ENCODE measurements around the gene CERS6.
A peak's percentile ranks its signal among the peaks of the same experiment; 100 is the strongest.
"Not testable (repeated sequence)": the region's sequence is repeated elsewhere in the genome, so short reads cannot be mapped to it uniquely, and the experiment has no call there.

Gene CERS6

DNA sequence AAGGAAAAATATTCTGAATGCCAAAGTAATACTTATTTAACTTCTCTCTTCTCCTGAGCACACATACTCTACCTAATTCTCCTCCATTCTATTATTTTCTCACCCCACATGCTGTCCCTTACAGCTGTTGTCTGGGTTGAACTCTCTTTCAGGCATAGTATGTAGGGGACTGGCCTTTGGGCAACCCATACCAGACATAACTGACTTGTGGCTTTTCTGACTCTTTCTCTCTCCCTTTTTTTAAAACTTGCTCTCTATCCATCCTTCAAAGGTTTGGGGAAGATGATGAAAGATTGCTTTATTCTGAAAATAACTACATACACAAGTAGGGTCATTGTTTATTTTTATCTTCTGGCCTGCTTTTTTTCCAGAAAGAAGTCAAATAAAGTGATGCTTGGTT lies 276.4 kb downstream of the CERS6 start:
- no peak for DNase-seq (ENCODE audit: low spot score)

DNA sequence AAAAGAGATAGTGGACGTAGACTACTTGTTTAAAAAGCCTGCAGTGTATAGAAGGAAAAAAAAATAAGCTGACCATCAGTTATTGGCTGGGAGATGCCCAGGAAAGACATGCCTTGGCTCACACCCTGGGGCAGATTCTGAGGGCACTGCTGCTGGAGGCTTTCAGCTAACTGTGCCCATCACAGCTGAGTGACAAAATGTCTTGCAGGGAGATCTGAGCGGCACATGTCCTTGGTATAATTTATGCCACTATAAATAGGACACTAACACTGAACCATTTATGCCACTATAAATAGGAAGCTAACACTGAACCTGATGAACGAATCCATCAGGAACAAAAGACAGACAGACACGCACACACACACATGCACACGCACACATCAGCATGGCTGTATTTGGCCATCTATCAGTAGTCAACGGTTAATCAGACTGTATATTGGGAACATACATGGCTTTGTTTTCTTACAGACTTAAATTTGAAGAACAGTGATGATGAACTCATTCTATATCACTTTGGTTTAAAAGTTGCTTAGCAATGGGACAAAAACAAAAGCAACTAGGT lies 278.2 kb downstream of the CERS6 start:
- DNase-seq (ENCODE audit: low spot score), result no peak

DNA sequence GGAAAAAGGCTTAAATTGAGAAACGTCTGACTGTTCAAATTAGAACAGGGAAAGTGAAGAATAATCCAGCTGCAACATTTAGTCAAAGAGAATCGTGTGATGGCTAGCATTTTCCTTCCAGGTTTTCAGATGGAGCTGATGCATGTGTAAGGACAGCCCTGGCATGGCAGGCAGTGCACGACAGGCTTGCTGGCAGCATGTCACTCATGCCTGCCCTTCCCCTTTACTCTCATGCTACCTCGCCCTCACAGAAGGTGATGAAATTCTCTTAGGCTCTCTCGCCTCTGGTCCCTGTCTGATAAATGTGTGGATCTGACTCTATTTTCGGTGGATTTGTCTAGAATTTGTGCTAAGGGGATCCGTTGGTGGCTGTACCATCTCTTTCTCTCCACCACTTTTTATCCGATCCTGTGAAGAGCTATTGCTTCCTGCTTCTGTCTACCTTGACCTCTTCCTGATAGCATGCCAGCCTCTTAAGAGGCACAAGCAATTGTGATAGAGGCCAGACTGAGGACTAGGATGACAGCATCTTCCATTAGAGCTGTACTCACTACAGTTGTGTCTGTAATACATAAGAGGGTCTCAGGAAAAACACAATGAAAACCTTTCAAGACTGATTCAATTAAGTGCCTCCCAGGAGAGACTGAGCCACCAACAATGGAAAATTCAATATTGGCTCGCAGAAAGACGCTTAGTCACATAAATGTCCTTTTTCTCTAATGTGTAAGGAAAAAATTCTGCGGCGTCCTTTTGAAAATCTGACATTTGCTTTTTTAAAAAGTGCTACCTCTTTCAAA lies 280.8 kb downstream of the CERS6 start:
- no peak for DNase-seq (ENCODE audit: low spot score)

DNA sequence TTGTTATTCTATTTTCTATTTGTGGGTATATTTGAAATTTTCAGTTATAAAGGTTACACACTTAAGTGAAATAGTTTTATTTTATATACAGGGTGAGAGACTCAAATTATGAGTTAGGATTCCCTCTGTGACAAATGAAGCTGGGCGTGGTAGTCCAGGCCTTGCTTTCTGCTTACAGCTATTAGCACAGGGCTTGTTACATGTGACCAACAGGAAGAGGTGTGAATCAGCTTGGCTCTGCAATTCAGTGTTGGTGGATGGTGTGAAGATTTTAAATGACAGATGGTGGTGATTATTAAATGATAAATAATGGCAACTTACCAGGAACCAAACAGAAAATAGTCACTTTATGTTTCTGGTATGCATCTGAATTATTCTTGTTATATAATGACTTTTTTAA lies 282.0 kb downstream of the CERS6 start:
- no peak for DNase-seq (ENCODE audit: low spot score)

DNA sequence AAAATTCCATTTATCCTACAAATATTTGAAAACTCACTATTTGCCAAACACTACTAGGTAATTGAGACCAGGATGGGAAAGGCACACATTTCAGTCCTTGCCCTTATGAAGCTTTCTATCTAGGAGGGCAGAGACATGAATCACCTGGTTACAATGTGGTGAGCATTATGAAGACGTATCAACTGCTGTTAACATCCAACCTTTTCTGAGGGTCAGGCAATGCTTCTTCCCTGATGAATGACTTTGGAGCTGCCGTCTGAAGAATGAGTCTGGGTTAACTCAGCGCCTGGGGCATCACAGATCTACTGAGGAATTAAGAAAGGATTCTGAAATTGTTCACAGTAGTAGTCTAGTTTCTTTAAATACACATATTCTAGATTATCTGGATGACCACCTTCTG lies 284.3 kb downstream of the CERS6 start:
- DNase-seq (ENCODE audit: low spot score), result no peak

DNA sequence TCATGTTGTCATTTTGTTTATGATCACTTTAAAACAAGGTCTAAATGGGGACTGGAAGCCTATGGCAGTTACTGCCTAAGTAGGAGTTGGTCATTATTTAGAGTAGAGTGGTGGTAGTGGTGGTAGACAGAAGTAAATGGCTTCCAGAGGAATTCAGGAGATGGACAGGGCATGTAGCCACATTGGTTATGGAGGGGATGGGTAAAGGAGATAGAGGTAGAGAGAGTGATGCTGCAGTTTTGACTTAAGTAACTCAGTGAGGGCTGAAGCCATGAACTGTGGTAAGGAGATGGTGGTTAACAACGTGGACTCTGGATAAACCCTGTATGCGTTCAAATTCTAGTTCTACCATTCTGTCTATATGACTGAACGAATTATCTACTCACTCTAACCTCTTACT lies 284.7 kb downstream of the CERS6 start:
- no peak for DNase-seq (ENCODE audit: low spot score)

DNA sequence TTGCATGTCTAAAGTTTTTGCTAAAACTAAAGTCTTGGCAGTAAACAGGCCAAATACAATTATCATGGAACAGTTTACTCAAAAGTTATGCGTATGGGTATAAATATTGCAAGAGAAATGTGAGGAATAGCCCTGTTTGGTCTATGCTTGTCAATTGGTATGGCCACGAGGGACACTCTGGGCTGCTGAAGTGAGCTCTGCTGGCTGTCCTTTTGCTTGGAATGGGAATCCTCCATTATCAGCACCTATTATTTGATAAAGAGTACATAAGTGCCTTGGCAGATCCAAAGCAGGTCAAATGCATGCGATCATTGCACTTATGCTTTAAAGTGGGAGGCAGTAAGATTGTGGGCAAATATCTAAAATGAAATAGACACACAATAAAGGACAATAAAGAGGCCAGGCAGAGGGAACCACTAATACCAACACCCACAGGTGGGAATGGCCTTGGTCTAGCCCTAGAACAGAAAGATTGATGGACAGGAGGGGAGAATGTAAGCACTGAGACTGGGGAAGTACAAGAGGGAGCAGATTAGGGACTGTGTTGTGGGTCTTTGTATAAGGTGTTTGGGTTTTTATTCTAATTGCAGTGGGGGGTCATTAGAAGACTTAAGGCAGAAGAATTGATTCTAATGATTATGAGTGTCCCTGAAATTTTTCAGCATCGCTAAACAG lies 286.3 kb downstream of the CERS6 start:
- DNase-seq (ENCODE audit: low spot score), result no peak

DNA sequence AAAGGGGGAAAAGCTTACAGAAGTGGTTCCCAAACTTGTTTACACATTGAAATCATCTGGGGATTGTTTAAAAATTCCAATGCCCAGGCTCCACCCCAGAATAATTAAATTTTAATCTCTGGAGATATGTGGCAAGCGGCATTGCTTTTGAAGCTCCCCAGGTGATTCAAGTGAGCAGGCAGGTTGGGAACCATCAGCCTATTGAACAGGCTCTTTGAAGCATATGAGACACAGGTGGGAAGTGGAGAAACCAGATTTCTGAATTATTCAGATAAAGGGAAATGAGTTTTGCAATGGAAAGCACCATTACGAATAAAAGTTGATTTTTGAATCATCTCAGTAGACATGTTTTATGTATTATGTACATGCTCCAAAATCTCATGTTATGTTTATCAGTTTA lies 288.8 kb downstream of the CERS6 start:
- no peak for DNase-seq (ENCODE audit: low spot score)

DNA sequence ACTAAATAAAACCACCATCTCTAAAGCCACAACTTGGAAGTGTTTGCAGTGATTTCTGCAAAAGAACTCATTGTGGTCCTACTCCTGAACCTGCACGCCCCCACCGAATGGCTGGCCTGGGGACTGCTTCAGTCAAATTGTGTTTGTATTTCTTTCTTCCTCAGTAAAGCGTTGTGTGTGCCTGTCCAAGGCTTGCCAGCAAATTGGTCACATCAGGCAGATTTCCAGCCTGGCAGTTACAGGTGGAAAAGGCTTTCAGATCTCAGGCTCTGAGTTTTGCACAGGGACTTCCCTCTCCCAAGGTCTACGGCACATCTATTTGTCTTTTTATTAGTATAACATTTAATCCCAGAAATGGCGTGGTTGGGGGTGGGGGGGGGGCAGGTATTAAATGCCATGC lies 292.4 kb downstream of the CERS6 start:
- DNase-seq (ENCODE audit: low spot score), result no peak

DNA sequence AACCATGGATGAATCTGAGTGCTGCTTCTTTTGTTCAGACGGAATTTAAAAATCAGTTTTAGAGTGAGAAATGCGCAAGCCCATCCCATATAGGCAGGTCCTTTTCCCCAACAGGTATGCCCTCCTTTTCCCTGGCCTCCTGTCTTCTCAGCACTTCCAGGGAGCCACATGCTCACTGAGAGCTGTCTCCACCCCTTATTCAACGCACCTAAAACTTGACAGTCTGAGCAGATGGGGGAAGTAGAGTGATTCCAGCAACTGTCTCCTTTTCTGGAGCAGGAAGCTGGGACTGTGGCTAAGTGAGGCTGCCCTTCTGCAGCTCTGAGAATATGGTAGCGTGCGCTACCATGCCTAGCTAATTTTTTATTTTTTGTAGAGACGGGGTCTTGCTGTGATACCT lies 293.2 kb downstream of the CERS6 start:
- no peak for DNase-seq (ENCODE audit: low spot score)

DNA sequence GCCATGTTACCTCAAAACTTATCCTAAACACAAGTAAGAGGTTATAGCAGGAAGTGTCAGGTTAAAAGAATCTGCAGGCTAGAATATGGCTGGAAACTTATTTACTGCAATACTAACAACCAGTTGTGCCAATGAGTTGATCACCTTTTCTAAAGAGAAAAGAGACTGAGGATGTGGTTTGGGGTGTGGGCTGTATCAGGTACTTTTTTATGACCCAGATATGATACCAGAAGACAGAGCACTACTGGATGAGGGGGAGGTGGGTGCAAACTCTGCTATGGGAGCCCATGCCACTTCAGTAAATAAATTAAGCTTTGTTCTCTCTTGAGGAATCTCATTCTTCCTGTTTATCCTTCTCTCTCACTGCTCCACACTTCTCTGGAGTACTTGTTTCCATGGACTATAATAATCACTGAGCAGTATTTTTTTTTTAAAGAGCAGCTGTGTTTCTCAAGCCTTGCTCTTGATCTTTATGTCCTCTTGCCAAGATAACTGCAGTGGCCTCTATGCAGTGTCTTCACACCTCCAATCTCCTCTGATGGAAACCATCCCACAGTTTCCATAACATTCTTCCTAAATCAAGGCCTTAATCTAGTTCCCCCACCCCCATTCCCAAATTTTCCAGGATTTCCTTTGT lies 295.1 kb downstream of the CERS6 start:
- no peak for DNase-seq (ENCODE audit: low spot score)

DNA sequence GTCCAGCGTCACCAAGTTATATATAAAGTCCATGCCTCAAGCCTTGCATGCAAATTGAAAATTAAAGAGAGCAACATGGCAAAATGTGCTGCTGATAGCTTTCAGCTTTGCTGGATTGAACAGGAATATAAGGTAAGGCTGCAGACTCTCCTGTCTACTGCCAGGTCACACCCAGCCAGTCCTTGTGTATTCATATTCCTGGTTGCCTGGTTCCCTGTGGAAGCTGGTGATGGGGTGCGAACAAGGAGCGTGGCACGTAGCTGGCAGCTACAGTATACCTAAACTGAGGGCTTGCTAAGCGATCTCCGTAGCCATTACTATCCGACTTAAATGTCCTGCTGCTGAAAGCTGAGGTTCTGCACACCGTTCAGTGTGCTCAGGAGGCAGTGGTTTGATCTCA lies 296.3 kb downstream of the CERS6 start:
- DNase-seq (ENCODE audit: low spot score), result no peak

DNA sequence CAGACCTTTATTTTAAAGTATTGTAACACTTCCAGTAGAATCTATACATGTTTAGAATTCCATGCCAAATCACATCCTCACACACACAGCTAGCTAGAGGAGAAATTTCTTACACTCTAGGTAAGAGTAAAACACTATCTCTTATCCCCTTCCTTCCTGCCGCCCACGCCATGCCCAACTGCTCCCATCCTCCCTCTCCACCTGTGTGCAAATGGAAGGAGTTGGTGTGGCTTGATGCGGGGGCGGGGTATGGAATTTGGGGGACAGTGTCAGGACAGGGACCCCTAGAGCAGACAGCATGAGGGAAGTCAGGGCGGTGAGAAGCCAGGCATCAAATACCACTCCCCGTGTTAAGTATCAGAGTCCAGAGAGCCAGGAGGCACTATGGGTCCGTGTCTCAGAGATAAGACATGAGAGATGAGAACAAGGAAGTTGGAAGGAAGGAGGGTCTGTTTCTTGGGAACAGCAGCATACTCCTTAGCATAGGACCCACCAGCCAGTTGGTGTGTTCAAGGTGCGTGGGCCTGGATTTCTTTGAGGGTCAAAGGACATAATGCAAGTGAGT lies 297.8 kb downstream of the CERS6 start:
- no peak for DNase-seq (ENCODE audit: low spot score)

DNA sequence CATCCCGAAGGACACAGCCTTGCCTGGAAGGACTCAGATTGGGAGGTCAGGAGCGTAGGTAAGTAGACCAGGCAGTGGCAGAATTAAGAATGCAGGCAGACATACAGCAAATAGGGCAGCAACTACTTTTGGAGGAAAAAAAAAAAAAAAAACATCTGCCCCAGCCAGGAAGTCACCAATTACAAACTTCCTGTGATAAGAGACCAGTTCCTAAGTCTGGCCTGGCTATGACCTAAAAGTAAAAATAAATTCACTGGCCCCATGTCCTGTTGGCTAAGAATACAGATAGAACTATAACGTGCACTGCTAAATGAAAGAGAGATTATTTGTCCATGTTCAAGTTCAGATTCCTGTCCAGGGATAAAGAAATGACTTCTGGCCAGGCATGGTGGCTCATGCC lies 301.2 kb downstream of the CERS6 start:
- no peak for DNase-seq (ENCODE audit: low spot score)

DNA sequence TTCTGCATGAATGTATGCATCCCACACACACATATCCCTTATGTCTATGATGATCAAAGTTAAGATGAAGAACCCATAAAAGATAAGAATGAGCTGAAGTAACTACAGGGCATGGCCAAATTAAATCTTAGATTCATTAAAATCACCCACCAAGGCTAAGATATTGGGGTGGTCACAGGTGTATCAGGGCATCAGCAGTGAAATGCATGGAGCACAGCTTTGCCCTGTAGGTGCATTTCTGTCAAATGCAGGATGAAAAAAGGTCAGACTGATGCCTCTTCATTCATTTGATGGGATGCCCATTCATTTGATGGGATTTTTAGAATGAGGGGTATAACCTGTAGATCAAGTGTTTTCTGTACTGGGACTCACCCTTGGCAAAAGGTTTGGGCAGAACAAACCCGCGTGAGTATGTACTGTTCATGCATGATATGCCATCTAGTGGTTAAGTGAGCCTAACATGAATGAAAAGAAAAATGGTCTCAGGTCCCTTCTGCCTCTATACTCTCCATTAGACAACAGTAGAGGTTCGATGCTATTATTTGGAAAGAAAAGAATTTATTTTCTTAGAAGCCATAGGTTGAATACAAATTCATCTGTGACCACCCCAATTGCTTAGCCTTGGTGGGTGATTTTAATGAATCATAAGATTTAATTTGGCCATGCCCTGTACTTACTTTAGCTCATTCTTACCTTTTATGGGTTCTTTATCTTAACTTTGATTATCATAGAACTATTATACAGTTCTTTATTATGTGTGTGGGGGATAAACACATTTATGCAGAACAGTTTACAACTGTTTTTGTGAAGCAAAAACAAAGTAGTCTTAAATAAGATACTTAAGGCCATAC lies 303.1 kb downstream of the CERS6 start:
- DNase-seq (ENCODE audit: low spot score), result peak; percentile 32

DNA sequence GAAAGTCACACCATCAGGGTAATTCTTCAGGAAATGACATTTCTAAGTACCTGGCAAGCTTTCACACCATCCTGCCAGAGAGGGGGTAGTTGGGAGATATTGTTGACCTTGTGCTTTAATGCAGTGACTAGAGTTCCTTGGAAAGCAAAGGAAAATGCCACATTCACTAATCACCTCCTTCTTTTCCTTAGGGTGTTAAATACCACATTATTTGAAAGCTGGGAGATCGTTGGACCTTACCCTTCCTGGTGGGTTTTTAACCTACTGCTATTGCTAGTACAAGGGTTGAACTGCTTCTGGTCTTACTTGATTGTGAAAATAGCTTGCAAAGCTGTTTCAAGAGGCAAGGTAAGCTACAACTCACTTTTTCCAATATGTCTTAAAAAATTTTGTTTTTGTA lies 309.3 kb downstream of the CERS6 start:
- no peak for DNase-seq (ENCODE audit: low spot score)

DNA sequence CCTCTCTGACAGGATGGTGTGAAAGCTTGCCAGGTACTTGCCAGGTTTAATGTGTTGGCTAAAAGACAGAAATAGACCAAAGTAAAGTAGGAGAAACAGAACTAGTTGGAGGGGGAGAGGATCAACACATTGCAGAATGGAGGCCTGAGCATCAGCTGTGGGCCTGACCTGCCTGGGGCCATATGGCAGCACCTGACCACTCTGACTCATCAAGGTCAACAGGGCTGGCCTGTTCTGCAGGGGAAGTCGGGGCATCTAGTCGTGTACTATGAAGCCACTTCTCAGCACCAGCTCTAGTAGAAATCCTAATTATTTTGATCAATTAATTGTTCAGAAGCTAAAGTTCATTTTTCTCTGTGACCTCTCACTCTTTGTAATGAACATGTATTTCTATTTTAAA lies 310.5 kb downstream of the CERS6 start:
- no peak for DNase-seq (ENCODE audit: low spot score)

DNA sequence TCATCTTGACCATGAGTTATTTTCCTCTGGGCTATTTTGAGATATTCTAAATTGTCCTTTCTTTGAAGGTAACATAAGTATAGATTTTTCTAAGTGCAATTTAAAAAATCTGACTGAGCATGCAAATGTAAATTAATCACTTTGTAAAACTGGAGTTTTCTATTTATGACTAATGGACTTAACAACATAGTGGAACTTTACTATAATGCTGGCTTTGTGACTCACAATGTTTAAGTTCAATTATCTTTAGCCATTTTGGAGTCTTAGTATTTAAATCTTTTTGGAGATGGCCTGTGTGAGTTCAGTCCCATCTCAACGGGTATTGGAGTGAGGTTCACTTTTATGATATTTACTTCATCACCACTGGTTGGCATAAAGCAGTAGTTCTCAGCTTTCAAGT lies 311.2 kb downstream of the CERS6 start:
- no peak for DNase-seq (ENCODE audit: low spot score)

DNA sequence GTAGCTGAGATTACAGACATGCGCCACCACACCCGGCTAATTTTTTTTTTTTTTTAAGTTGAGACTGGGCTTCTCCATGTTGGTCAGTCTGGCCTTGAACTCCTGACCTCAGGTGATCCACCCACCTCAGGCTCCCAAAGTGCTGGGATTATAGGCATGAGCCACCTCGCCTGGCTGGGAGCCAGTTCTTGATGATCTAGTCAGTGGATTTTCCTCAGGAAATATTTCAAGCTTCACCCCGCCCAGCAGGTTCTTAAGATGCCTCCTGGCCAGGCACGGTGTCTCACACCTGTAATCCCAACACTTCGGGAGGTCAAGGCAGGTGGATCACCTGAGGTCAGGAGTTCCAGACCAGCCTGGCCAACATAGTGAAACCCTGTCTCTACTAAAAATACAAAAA lies 312.3 kb downstream of the CERS6 start:
- DNase-seq (ENCODE audit: low spot score), result not testable (repeated sequence)

DNA sequence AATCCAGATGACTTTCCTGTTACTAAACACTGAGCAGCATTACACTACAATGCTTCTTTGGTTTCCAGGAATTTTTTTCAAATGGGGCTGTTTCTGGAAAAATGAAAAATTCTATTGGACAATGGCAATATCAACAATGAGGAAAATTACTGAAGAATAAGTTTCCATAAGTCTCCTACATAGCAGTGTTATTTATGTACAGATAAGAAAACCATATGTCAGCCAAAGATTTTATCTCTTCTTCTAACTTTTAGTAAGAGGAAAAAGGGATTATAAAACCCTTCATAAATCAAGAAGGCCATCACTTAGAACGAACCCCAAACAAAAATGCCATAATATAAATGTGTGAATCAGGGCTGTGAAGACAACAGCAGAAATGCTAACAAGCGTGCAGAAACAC lies 314.7 kb downstream of the CERS6 start:
- DNase-seq (ENCODE audit: low spot score), result no peak

DNA sequence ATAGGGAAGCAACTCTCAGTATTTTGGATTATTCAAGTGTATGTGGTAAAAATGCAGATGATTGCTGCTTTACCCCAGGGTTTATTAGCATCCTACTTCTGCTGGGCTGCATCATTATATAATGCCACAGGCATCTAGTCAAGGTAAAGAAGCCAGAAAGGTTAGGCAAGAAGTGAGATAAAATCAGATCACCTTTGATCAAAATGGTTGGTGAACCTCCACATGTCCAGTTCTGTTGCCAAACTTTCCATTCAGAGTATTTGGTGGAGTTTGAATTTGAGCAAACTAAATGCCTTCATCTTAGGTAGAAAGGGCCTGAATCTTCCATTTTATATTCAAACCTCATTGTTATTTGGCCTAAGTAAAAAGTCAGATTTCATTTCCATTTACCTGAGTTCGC lies 316.6 kb downstream of the CERS6 start:
- DNase-seq (ENCODE audit: low spot score), result no peak

DNA sequence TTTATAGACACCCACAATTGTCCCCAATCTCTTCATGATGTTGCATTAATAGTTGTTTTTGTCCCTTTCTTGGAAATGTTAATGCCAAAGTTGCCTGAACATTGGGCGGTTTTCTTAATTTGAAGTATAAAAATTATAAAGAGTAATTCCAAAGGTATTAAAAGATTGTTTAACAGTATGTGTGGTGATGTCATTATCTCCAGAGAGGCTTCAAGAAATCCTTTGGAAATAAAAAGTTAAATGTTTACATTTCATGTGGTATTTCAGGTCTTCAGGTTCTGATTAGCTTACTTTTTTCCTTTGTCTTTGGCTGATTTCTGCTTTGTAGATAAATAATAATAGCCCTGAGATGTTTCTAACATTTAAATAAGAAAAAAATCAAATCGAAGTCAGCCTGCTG lies 317.1 kb downstream of the CERS6 start:
- no peak for DNase-seq (ENCODE audit: low spot score)
